GM23338 (cell line): ENCODE data around the gene DDAH2. TPM values are rescaled to one million over a fixed set of nuclear protein-coding genes. Genes with fewer than 3 reads are reported as not detected.

Source experiments
- ATAC-seq: fragments of 200-7000 bp; cut with Tn5 transposase; 3 replicates; pipeline ENCODE4 v1.9.1; 2020
- DNase-seq: peaks from one replicate; pipeline ENCODE4 v3.0.0-alpha.2; 2015; ENCODE audit warnings: low spot score
- H2AFZ ChIP-seq: fragments of 200-600 bp; sonication (generic); 2 replicates; pipeline ENCODE4 v1.8.0; 2016; ENCODE audit warnings: antibody characterized with exemption, mild to moderate bottlenecking, moderate library complexity
- H3F3A ChIP-seq: fragments of 200-600 bp; sonication (generic); replicated peaks from 2 replicates; pipeline ENCODE4 v1.8.0; 2017; ENCODE audit warnings: antibody characterized with exemption, mixed run types, low read depth
- H3K27ac ChIP-seq: fragments of 200-600 bp; sonication (generic); 2 replicates; pipeline ENCODE4 v1.6.1; 2016; ENCODE audit warnings: low read depth
- H3K27me3 ChIP-seq: fragments of 200-600 bp; sonication (generic); 2 replicates; pipeline ENCODE4 v1.8.0; 2016; ENCODE audit warnings: mild to moderate bottlenecking, mixed run types, moderate library complexity; ENCODE audit not compliant: insufficient read depth
- H3K36me3 ChIP-seq: fragments of 200-600 bp; sonication (generic); 2 replicates; pipeline ENCODE4 v1.8.0; 2016; ENCODE audit warnings: mild to moderate bottlenecking; ENCODE audit not compliant: insufficient read depth
- H3K4me1 ChIP-seq: fragments of 200-600 bp; sonication (generic); 2 replicates; pipeline ENCODE4 v1.8.0; 2016; ENCODE audit warnings: mild to moderate bottlenecking, moderate library complexity; ENCODE audit not compliant: insufficient read depth
- H3K4me2 ChIP-seq: fragments of 200-600 bp; sonication (generic); 2 replicates; pipeline ENCODE4 v1.7.1; 2017; ENCODE audit warnings: mixed run types
- H3K4me3 ChIP-seq: fragments of 200-600 bp; sonication (generic); 2 replicates; pipeline ENCODE4 v1.6.1; 2016; ENCODE audit warnings: mixed run types
- H3K79me2 ChIP-seq: fragments of 200-600 bp; sonication (generic); replicated peaks from 2 replicates; pipeline ENCODE4 v1.8.0; 2017; ENCODE audit warnings: mild to moderate bottlenecking; ENCODE audit not compliant: insufficient read depth
- H3K9me2 ChIP-seq: fragments of 200-600 bp; sonication (generic); 2 replicates; pipeline ENCODE4 v1.8.0; 2017; ENCODE audit not compliant: insufficient read depth
- H4K20me1 ChIP-seq: fragments of 200-600 bp; sonication (generic); replicated peaks from 2 replicates; pipeline ENCODE4 v1.8.0; 2017; ENCODE audit warnings: mild to moderate bottlenecking; ENCODE audit not compliant: insufficient read depth
- H3K27ac Mint-ChIP-seq: 2 replicates; pipeline ENCODE4 v1.8.0; 2020; ENCODE audit warnings: inconsistent platforms, mild to moderate bottlenecking, moderate library complexity, mixed read lengths
- H3K27me3 Mint-ChIP-seq: 3 replicates; pipeline ENCODE4 v1.8.0; 2022; ENCODE audit warnings: low read depth, mild to moderate bottlenecking, moderate library complexity, mixed read lengths, inconsistent platforms; ENCODE audit not compliant: insufficient read depth, poor library complexity
- H3K36me3 Mint-ChIP-seq: 3 replicates; pipeline ENCODE4 v1.8.0; 2021; ENCODE audit warnings: low read depth, mild to moderate bottlenecking, inconsistent platforms, moderate library complexity, mixed read lengths
- H3K4me1 Mint-ChIP-seq: 3 replicates; pipeline ENCODE4 v1.8.0; 2020; ENCODE audit warnings: mild to moderate bottlenecking, inconsistent platforms, mixed read lengths
- H3K4me3 Mint-ChIP-seq: 3 replicates; pipeline ENCODE4 v1.8.0; 2021; ENCODE audit warnings: moderate library complexity, mild to moderate bottlenecking, inconsistent platforms, mixed read lengths
- H3K9me3 Mint-ChIP-seq: 3 replicates; pipeline ENCODE4 v1.8.0; 2020; ENCODE audit warnings: moderate library complexity, mild to moderate bottlenecking, inconsistent platforms, mixed read lengths
- CREB1 ChIP-seq: fragments of 250-450 bp; sonication (Bioruptor Pico); IDR thresholded peaks from 2 replicates; pipeline ENCODE4 v1.5.0; 2020; ENCODE audit warnings: low read depth, mild to moderate bottlenecking, moderate library complexity
- EZH2phosphoT487 ChIP-seq: fragments of 200-600 bp; sonication (generic); IDR thresholded peaks from one replicate; pipeline ENCODE4 v1.8.1; 2018; ENCODE audit warnings: antibody characterized with exemption; ENCODE audit not compliant: unreplicated experiment
- NANOG ChIP-seq: IDR thresholded peaks from 2 replicates; pipeline ENCODE4 v1.6.1; 2016; ENCODE audit warnings: antibody characterized with exemption, borderline replicate concordance
- POLR2AphosphoS5 ChIP-seq: IDR thresholded peaks from 2 replicates; pipeline ENCODE4 v1.6.1; 2016; ENCODE audit warnings: antibody characterized with exemption, low read depth
- ZNF331 ChIP-seq: fragments of 250-450 bp; sonication (Bioruptor Pico); IDR thresholded peaks from 2 replicates; pipeline ENCODE4 v1.5.0; 2020; ENCODE audit warnings: low read depth, mild to moderate bottlenecking, moderate library complexity
- polyA plus RNA-seq: library from polyadenylated mRNA; unstranded; fragments of >200 nt; fragmentation: Nextera tagmentation; extraction: Ambion mirVana; gene quantifications from 2 replicates; pipeline ENCODE4 v1.2.1, GENCODE V29; 2016
- total RNA-seq: library from RNA; depleted of rRNA; stranded (reverse); fragments of >200 nt; shearing (Covaris generic); gene quantifications from 2 replicates; pipeline ENCODE4 v1.2.3, GENCODE V29; 2014
- TF ChIP-seq, protein P1 (sequence below), 2 experiments: fragments of 200-600 bp in 1 of 2; sonication (generic) in 1 of 2; conservative IDR thresholded peaks; 2 replicates each; pipeline versions ENCODE4 v1.5.1 to v1.6.1; 2016 to 2017; ENCODE audit warnings: antibody characterized with exemption in 2 of 2, low read depth in 2 of 2, mild to moderate bottlenecking in 2 of 2, moderate library complexity in 1 of 2
- TF ChIP-seq, protein P2 (sequence below): fragments of 250-450 bp; sonication (Bioruptor Pico); IDR thresholded peaks from 2 replicates; pipeline ENCODE4 v1.5.0; 2020; ENCODE audit warnings: mild to moderate bottlenecking, moderate library complexity
- TF ChIP-seq, protein P3 (sequence below): IDR thresholded peaks from 2 replicates; pipeline ENCODE4 v1.6.1; 2016; ENCODE audit warnings: antibody characterized with exemption

DDAH2 gene
- total and polyA plus RNA-seq, 2 experiments from 2014 or later = 58.7 to 65.1 TPM

DNA sequence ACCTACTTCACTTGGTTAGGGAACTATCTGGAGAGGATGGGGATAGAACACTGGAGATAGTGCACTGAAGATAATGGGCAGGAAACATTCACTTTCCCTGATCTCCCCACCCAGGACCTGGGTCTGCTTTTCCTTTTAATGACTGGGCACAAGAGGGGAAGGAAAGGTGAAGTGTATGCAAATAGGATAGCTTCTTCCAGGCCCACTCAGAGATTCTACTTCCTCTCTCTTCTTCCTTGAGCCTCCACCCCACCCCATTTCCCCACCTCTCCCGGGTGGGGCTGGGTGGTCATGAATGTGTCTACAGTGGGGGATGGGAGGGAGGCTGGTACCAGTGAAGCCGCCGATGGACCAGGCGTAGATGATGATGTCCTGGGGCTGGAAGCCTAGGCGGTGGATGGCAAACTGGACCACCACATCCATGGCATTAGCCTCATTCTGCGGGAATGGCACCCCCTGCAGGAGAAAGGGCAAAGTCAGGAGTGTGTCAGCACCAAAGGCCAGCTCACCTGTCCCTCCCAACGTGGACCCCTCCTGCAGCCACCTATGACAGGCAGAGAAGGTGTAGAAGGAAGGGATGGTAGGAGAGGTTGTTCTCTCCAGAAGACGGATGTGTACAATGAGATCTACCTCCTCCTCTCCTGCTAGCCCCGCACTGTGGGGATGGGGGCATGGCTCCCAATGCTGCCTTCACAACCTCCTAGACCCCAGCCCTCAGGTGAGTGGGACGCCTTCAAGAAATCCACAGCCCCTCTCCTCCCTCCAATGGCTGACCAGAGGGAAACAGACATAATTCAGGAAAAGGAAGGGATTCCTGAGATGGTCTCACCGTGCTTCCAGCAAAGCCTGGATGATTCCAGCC is 39.6 kb downstream of the DDAH2 start:
- no peak overlapping the region for H3K27ac ChIP-seq
- Mint-ChIP-seq H3K4me3 (no peak overlapping the region), H3K27ac (no peak overlapping the region), H3K4me1 (no peaks in the 10 kb centered on the region; the same call in 2 of the 3 replicates), H3K36me3 (peaks cover 19% of the 10 kb centered on the region), H3K9me3 (no peaks in the 10 kb centered on the region), H3K27me3 (peaks cover 6% of the 10 kb centered on the region)
- no peak overlapping the region for H3K4me2 ChIP-seq
- no peaks in the 10 kb centered on the region for H3F3A ChIP-seq
- H3K36me3 ChIP-seq = no peaks in the 10 kb centered on the region
- H2AFZ ChIP-seq = no peak overlapping the region
- H3K79me2 ChIP-seq = no peaks in the 10 kb centered on the region
- no peaks in the 10 kb centered on the region for H3K9me2 ChIP-seq
- ATAC-seq (peak; percentile 89), DNase-seq (peak; percentile 72)
- H3K27me3 ChIP-seq = no peaks in the 10 kb centered on the region
- H3K4me1 ChIP-seq = no peaks in the 10 kb centered on the region
- no peak overlapping the region for H3K4me3 ChIP-seq
- no peaks in the 10 kb centered on the region for H4K20me1 ChIP-seq
- TF ChIP-seq EZH2phosphoT487 = no peak
- TF ChIP-seq, protein P1, sequence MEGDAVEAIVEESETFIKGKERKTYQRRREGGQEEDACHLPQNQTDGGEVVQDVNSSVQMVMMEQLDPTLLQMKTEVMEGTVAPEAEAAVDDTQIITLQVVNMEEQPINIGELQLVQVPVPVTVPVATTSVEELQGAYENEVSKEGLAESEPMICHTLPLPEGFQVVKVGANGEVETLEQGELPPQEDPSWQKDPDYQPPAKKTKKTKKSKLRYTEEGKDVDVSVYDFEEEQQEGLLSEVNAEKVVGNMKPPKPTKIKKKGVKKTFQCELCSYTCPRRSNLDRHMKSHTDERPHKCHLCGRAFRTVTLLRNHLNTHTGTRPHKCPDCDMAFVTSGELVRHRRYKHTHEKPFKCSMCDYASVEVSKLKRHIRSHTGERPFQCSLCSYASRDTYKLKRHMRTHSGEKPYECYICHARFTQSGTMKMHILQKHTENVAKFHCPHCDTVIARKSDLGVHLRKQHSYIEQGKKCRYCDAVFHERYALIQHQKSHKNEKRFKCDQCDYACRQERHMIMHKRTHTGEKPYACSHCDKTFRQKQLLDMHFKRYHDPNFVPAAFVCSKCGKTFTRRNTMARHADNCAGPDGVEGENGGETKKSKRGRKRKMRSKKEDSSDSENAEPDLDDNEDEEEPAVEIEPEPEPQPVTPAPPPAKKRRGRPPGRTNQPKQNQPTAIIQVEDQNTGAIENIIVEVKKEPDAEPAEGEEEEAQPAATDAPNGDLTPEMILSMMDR (conservative IDR thresholded peaks at IDR 0.05; ENCODE audit: low read depth in 2 of 2) = peak; percentile 69 to 80

DNA sequence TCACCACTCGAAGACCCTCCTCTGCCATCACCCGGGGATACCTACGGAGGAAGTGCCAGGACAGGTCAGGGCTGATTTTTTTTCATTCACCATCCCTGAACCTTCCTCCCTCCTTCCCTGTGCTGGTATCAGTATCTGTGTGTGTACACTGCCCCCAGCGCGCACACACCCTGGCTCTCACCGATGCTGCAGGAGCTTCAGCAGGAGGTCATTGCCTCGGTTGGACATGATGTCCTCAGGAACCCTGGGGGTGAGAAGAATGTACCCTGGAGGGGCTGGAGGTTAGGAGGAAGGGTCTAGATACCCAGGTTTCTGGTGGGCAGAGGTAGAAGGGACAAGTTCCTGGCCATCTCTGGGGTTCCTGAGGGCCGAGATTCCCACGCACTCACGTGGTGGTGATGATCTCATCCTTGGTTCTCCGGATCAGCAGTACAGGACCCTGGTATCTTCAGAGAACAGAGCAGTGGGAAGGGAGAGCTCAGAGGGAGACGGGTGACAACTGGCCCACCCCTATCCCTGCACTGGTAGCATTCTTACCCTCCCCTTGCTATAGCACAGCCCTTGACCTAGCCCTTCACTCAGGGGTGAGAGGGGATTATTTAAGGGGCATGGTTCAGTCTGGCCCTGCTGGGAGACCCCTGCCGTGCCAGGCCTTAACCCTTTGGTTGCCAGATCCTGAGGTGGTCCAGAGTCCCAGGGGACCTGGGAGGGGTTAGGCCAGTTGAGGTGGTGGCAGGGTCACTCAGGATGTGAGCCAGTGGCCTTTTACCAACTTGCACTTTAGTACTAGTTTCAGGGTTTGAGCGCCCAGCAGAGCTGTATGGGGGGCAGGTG is 41.0 kb downstream of the DDAH2 start:
- H3K9me2 ChIP-seq = no peaks in the 10 kb centered on the region
- DNase-seq = no peak
- H4K20me1 ChIP-seq = no peaks in the 10 kb centered on the region
- H3K27ac Mint-ChIP-seq = no peak overlapping the region
- H3K27me3 Mint-ChIP-seq = peaks cover 11% of the 10 kb centered on the region
- ATAC-seq = peak; percentile 15; the same call in 1 of the 3 replicates
- H3K36me3 ChIP-seq = no peaks in the 10 kb centered on the region
- no peak overlapping the region for H3K4me2 ChIP-seq
- no peak overlapping the region for H3K4me3 Mint-ChIP-seq
- no peak overlapping the region for H3K4me3 ChIP-seq
- peaks cover 4% of the 10 kb centered on the region for H3K4me1 Mint-ChIP-seq
- H3K27ac ChIP-seq = no peak overlapping the region
- H2AFZ ChIP-seq = no peak overlapping the region
- H3F3A ChIP-seq = no peaks in the 10 kb centered on the region
- H3K79me2 ChIP-seq = no peaks in the 10 kb centered on the region
- H3K4me1 ChIP-seq = peaks cover 3% of the 10 kb centered on the region
- peaks cover 17% of the 10 kb centered on the region for H3K36me3 Mint-ChIP-seq
- no peaks in the 10 kb centered on the region for H3K9me3 Mint-ChIP-seq
- H3K27me3 ChIP-seq = no peaks in the 10 kb centered on the region
- TF ChIP-seq POLR2AphosphoS5 (no peak), NANOG (no peak), ZNF331 (no peak), CREB1 (CRISPR knock-in tag) (no peak)
- TF ChIP-seq, protein P2, sequence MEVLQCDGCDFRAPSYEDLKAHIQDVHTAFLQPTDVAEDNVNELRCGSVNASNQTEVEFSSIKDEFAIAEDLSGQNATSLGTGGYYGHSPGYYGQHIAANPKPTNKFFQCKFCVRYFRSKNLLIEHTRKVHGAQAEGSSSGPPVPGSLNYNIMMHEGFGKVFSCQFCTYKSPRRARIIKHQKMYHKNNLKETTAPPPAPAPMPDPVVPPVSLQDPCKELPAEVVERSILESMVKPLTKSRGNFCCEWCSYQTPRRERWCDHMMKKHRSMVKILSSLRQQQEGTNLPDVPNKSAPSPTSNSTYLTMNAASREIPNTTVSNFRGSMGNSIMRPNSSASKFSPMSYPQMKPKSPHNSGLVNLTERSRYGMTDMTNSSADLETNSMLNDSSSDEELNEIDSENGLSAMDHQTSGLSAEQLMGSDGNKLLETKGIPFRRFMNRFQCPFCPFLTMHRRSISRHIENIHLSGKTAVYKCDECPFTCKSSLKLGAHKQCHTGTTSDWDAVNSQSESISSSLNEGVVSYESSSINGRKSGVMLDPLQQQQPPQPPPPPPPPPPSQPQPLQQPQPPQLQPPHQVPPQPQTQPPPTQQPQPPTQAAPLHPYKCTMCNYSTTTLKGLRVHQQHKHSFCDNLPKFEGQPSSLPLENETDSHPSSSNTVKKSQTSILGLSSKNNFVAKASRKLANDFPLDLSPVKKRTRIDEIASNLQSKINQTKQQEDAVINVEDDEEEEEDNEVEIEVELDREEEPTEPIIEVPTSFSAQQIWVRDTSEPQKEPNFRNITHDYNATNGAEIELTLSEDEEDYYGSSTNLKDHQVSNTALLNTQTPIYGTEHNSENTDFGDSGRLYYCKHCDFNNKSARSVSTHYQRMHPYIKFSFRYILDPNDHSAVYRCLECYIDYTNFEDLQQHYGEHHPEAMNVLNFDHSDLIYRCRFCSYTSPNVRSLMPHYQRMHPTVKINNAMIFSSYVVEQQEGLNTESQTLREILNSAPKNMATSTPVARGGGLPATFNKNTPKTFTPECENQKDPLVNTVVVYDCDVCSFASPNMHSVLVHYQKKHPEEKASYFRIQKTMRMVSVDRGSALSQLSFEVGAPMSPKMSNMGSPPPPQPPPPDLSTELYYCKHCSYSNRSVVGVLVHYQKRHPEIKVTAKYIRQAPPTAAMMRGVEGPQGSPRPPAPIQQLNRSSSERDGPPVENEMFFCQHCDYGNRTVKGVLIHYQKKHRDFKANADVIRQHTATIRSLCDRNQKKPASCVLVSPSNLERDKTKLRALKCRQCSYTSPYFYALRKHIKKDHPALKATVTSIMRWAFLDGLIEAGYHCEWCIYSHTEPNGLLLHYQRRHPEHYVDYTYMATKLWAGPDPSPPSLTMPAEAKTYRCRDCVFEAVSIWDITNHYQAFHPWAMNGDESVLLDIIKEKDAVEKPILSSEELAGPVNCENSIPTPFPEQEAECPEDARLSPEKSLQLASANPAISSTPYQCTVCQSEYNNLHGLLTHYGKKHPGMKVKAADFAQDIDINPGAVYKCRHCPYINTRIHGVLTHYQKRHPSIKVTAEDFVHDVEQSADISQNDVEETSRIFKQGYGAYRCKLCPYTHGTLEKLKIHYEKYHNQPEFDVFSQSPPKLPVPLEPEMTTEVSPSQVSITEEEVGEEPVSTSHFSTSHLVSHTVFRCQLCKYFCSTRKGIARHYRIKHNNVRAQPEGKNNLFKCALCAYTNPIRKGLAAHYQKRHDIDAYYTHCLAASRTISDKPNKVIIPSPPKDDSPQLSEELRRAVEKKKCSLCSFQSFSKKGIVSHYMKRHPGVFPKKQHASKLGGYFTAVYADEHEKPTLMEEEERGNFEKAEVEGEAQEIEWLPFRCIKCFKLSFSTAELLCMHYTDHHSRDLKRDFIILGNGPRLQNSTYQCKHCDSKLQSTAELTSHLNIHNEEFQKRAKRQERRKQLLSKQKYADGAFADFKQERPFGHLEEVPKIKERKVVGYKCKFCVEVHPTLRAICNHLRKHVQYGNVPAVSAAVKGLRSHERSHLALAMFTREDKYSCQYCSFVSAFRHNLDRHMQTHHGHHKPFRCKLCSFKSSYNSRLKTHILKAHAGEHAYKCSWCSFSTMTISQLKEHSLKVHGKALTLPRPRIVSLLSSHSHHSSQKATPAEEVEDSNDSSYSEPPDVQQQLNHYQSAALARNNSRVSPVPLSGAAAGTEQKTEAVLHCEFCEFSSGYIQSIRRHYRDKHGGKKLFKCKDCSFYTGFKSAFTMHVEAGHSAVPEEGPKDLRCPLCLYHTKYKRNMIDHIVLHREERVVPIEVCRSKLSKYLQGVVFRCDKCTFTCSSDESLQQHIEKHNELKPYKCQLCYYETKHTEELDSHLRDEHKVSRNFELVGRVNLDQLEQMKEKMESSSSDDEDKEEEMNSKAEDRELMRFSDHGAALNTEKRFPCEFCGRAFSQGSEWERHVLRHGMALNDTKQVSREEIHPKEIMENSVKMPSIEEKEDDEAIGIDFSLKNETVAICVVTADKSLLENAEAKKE (CRISPR knock-in tag) = no peak
- TF ChIP-seq, protein P3, sequence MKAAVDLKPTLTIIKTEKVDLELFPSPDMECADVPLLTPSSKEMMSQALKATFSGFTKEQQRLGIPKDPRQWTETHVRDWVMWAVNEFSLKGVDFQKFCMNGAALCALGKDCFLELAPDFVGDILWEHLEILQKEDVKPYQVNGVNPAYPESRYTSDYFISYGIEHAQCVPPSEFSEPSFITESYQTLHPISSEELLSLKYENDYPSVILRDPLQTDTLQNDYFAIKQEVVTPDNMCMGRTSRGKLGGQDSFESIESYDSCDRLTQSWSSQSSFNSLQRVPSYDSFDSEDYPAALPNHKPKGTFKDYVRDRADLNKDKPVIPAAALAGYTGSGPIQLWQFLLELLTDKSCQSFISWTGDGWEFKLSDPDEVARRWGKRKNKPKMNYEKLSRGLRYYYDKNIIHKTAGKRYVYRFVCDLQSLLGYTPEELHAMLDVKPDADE = no peak
